Right ventricle myocardium superior (tissue), 1 donor: ENCODE results near the gene PSMD10. TPM values are rescaled to one million over a fixed set of nuclear protein-coding genes. Genes with fewer than 3 reads are reported as not detected.
A peak's percentile ranks its signal among the peaks of the same experiment; 100 is the strongest.

Experiments
- ATAC-seq: fragments of 200-7000 bp; cut with Tn5 transposase; one replicate; pipeline ENCODE4 v1.9.1; 2020; ENCODE audit warnings: mild to moderate bottlenecking; ENCODE audit not compliant: poor library complexity
- DNase-seq: peaks from one replicate; pipeline ENCODE4 v3.0.0-alpha.2; 2020
- intact Hi-C: fragments of 100-400 bp; cut with DNase I; formaldehyde crosslinking; loops from one replicate; pipeline ENCODE4 v1.11.2; 2022
- long read RNA-seq: library from polyadenylated mRNA; unstranded; transcript quantifications from one replicate; pipeline ENCODE4 v2.0.0, GENCODE V29; 2021
- total RNA-seq: library from RNA; stranded (reverse); fragmentation: NEBNext Ultra II Directional; extraction: Animal tissue kit (Norgen Biotek cat#: 25700); gene quantifications from one replicate; pipeline ENCODE4 v1.2.1, GENCODE V29; 2021
- donor health status: DM: no; HTN: yes; CAD: no; lungs with severe emphysema.

Gene PSMD10, protein sequence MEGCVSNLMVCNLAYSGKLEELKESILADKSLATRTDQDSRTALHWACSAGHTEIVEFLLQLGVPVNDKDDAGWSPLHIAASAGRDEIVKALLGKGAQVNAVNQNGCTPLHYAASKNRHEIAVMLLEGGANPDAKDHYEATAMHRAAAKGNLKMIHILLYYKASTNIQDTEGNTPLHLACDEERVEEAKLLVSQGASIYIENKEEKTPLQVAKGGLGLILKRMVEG
- 17.9 TPM for total RNA-seq
- long read RNA-seq, transcript PSMD10-201 (5 exons, 1,546 nt), result major isoform, 15 of 17 reads
- long read RNA-seq, partial matches to known transcripts, result 1 of 17 reads
- long read RNA-seq, other reads (novel, unspliced or antisense), result 0 of 17 reads

DNA sequence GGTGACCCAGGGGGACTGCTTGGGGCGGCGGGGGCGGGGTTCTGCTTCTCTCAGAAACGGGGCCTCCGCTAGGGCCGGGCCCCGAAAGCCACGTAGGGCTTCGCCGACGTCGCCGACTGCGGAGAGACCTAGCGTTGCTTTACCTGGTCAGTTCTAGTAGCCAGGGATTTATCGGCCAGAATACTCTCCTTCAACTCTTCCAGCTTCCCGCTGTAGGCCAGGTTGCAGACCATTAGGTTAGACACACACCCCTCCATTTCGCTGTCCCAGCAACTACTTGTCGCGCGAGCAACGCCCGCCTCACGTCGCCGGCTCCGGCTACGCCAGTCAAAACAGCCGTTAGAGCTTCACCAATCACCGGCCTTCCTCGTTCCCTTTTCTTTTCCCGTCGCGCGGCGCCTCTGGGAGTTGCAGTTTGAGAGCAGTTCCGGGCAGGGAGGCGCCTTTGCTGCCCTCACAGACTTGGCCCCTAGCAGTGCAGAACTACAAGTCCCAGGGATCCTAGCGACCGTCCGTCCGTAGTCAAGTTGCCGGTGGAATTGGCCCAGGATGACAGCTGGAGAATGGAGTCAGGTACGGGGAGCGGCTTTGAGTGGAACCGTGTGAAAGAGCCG lies at the start of gene PSMD10, which contains the start of gene ATG4A:
Gene PSMD10 (minus strand): TSS at position 279 of the 614 bp plus-strand sequence. CDS start 22 bp downstream, at position 257.
Gene ATG4A (plus strand): TSS at position 515 of the 614 bp plus-strand sequence. CDS start 49 bp downstream, at position 564.
- intact Hi-C loops, result loop anchor here (5.0 kb wide), 1 partner anchor 41 kb away; no protein-coding TSS in a partner anchor
- ATAC-seq (peak; percentile 99), DNase-seq (peak; percentile 95)

DNA sequence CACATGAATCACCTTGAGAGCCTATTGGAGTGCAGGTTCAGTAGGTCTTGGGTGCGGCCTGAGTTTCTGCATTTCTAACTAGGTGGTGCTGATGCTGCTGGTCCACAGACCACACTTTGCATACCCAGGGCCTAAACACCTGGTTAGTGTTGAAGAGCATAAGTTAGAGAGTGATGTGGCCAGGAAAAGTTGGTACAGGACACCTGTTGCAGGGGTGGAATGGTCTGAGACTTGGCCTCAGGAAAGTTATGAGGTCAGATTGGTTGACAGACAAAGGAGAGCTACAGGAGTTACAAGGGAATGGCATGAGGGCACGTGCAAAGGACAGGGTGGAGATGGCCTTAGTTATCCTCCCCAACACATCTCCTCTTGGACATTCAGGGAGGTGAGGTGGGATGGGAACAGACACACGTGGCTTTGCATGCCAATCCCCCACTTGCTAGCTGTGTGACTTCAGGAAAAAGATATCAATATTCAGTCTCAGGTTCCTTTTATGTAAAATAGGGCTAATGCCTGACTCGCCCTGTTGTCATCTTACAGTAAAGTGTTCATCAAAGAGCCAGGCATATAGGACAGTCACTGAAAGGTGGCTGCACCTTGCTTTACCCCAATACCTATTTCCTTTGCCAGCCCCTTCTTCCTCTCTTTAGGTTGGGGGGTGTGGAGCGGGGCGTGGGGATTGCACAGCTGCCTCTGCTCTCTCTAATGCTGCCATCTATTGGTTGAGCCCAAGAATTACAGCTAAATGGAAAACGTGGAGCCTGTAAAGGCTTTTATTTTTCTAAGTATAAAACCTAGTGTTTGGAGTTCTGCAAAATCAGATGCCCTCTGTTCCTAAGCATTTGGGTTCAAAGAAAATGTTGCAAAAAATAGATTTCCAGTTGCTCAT lies 47.7 kb upstream of the PSMD10 start:
- intact Hi-C loops, result loop anchor here (5.0 kb wide), 1 partner anchor 117 kb away; no protein-coding TSS in a partner anchor
- ATAC-seq (peak; percentile 27), DNase-seq (no peak)

DNA sequence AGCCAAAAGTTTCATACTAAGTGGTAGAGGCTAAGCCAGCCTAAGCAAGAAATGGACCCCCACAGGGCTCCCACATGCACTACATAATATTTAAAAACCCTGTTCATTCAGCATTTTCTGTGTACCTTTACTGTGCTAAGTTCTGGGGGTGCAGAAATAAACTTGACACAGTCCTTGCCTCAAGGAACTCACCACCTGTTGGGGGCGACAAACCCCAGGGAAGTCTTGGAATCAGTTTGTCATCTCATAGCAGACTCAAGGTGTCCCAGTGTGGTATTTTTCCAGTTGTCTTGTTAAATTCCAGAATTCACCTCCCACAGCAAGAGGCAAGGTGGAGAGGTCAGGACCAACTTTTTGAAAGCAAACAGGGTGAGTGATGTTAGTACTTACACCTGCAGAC lies 43.4 kb upstream of the PSMD10 start:
- intact Hi-C loops, result loop anchor here (5.0 kb wide), 2 partner anchors 42 to 112 kb away; partner anchors contain the start of genes ATG4A and PSMD10
- ATAC-seq, result no peak
- no peak for DNase-seq

GRCh38 chrX:108132876-108133275 lies 41.5 kb upstream of the PSMD10 start:
- intact Hi-C loops, result loop anchor here (5.0 kb wide), 1 partner anchor 41 kb away; the partner anchor contains the start of genes ATG4A and PSMD10
- ATAC-seq, result no peak

GRCh38 chrX:108132034-108132433 lies 40.7 kb upstream of the PSMD10 start:
- ATAC-seq (no peak), DNase-seq (no peak)
- intact Hi-C loops, result loop anchor here (5.0 kb wide), 1 partner anchor 40 kb away; the partner anchor contains the start of genes ATG4A and PSMD10

More at GRCh38 chrX:108132876-108133275, 41.5 kb upstream of the PSMD10 start:
- no peak for DNase-seq

DNA sequence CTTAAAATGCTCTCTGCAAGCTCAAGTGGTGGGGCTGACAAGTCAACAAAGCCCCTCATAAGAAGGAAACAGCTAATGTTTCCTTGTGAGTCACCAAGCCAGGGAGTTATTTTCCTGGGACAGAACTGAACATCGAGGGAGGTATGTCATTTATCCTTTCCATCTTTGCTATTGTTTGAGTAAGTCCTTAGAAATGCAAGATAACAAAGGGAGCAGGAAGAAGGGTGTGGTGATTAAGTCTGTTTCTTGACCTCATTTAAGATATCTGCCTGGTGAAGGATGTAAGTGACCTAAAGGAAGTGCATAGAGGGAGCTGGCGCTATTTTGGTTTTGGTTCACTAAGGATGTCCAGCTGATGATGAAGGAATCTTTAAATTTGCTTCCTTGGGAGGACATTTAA lies 40.1 kb upstream of the PSMD10 start:
- intact Hi-C loops, result loop anchor here (5.0 kb wide), 1 partner anchor 39 kb away; the partner anchor contains the start of genes ATG4A and PSMD10
- no peak for ATAC-seq
- DNase-seq, result no peak

DNA sequence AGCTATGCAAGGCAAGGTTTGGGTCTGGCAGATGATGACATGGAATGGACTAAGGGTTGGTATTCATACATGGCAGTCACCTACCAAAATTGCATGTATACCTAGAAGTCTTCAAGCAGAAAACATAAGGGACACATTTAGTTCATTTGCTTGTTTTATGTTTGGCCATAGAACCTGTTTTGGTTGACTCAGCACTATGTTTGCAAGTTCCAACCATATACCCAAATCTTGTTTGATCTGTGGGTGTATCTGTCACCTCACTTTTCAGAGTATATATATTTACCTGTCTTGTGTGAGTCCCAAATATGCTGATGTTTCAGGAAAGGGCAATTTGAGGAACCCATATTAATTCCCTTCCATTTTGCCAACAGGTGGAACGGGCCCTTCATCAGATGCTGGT lies 39.5 kb upstream of the PSMD10 start:
- no peak for ATAC-seq
- DNase-seq, result no peak
- intact Hi-C loops, result loop anchor here (5.0 kb wide), 1 partner anchor 39 kb away; the partner anchor contains the start of genes ATG4A and PSMD10

- DNase-seq (no peak), ATAC-seq (no peak)
- intact Hi-C loops, result no loop called here
Measured at GRCh38 chrX:108127152-108127551, 35.8 kb upstream of the PSMD10 start.

GRCh38 chrX:108126661-108127060 lies 35.3 kb upstream of the PSMD10 start:
- ATAC-seq (no peak), DNase-seq (no peak)
- intact Hi-C loops, result no loop called here

GRCh38 chrX:108123591-108124366 lies 32.4 kb upstream of the PSMD10 start:
- DNase-seq, result no peak
- intact Hi-C loops, result no loop called here
- ATAC-seq, result peak; percentile 90

GRCh38 chrX:108122748-108123147 lies 31.4 kb upstream of the PSMD10 start:
- no peak for DNase-seq
- ATAC-seq, result no peak
- intact Hi-C loops, result no loop called here

- peak; percentile 80 for ATAC-seq
- intact Hi-C loops, result no loop called here
Measured at GRCh38 chrX:108121291-108121690, 29.9 kb upstream of the PSMD10 start.

GRCh38 chrX:108117988-108118387 lies 26.6 kb upstream of the PSMD10 start:
- DNase-seq (no peak), ATAC-seq (no peak)
- intact Hi-C loops, result no loop called here

More at GRCh38 chrX:108121291-108121690, 29.9 kb upstream of the PSMD10 start:
- DNase-seq, result no peak

DNA sequence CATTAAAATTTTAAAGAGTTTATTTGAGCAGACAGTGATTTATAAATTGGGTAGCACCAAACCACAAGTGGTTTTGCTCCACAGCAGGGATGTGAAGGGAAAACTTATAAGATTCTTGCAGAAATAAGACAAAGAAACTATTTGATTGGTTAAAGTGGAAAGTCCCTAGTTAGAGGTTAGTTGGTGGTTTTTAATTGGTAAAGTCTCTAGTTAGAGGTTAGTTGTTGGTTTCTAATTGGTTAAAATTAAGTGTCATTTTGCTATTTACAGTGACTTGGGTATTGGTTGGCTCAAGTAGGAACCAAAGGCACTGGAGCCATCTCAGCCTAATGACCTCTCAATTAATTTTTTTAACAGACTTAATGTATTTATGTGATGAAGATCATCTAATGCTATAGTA lies 23.2 kb upstream of the PSMD10 start:
- intact Hi-C loops, result no loop called here
- DNase-seq (no peak), ATAC-seq (no peak)

- ATAC-seq (no peak), DNase-seq (no peak)
- intact Hi-C loops, result no loop called here
Measured at GRCh38 chrX:108105473-108105872, 14.1 kb upstream of the PSMD10 start.

- ATAC-seq (no peak), DNase-seq (no peak)
- intact Hi-C loops, result no loop called here
Measured at GRCh38 chrX:108097380-108097779, 6.0 kb upstream of the PSMD10 start.

DNA sequence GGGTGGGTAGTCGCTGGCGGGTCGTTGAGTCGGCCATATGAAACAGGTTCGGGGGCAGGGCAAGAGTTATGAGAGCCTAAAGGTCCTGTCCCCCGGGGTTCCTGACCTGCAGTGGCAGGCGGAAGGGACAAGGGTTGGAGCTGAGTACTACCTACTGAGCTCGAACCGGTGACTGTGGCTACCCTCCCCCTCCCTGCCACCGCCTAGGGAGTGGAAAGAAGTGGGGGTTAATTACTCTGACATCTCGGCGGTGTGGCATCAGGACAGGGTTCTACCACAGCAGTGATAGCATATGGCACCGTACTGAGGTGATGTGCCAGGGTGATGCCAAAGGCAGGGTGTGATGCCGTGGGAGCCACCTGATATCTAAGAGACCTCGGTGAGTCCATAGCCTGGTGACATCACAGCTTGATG lies 543 bp upstream of the PSMD10 start:
- intact Hi-C loops, result loop anchor here (5.0 kb wide), 1 partner anchor 40 kb away; no protein-coding TSS in a partner anchor

More for the DNA sequence above, 543 bp upstream of the PSMD10 start:
- no peak for DNase-seq
- ATAC-seq, result peak; percentile 47
